Measurements from ENCODE around the gene SYTL3.

SYTL3 gene

GRCh38 chr6:158759966-158760617 lies 110.2 kb downstream of the SYTL3 start:
- no peak for DNase-seq (ENCODE audit: low spot score)

GRCh38 chr6:158760618-158761250 lies 110.9 kb downstream of the SYTL3 start:
- no peak for DNase-seq (ENCODE audit: low spot score)

- DNase-seq (ENCODE audit: low spot score): no peak
These were observed 111.9 kb downstream of the SYTL3 start for GRCh38 chr6:158761746-158762145.

- DNase-seq (ENCODE audit: low spot score): no peak
These were observed 113.1 kb downstream of the SYTL3 start for GRCh38 chr6:158762787-158763433.

GRCh38 chr6:158763434-158764182 lies 113.8 kb downstream of the SYTL3 start:
- DNase-seq (ENCODE audit: low spot score): no peak

- DNase-seq (ENCODE audit: low spot score): no peak
These were observed 114.5 kb downstream of the SYTL3 start for GRCh38 chr6:158764183-158764849.

- DNase-seq (ENCODE audit: low spot score): no peak
These were observed 115.1 kb downstream of the SYTL3 start for GRCh38 chr6:158764926-158765325.

- DNase-seq (ENCODE audit: low spot score): no peak
These were observed 115.7 kb downstream of the SYTL3 start for GRCh38 chr6:158765499-158766068.

GRCh38 chr6:158766621-158767455 lies 117.0 kb downstream of the SYTL3 start:
- DNase-seq (ENCODE audit: low spot score): peak; percentile 46

- no peak for DNase-seq (ENCODE audit: low spot score)
These were observed 117.9 kb downstream of the SYTL3 start for GRCh38 chr6:158767709-158768108.

GRCh38 chr6:158768436-158768835 lies 118.6 kb downstream of the SYTL3 start:
- DNase-seq (ENCODE audit: low spot score): no peak

- DNase-seq (ENCODE audit: low spot score): no peak
These were observed 119.4 kb downstream of the SYTL3 start for GRCh38 chr6:158769234-158769770.

GRCh38 chr6:158769771-158770432 lies 120.0 kb downstream of the SYTL3 start:
- DNase-seq (ENCODE audit: low spot score): peak; percentile 67

- DNase-seq (ENCODE audit: low spot score): peak; percentile 60
These were observed 120.9 kb downstream of the SYTL3 start for GRCh38 chr6:158770533-158771330.

GRCh38 chr6:158771399-158772152 lies 121.7 kb downstream of the SYTL3 start:
- DNase-seq (ENCODE audit: low spot score): no peak

GRCh38 chr6:158772172-158772571 lies 122.3 kb downstream of the SYTL3 start:
- no peak for DNase-seq (ENCODE audit: low spot score)

- no peak for DNase-seq (ENCODE audit: low spot score)
These were observed 123.1 kb downstream of the SYTL3 start for GRCh38 chr6:158772851-158773371.
